Measurements from ENCODE around the gene RASAL1.

RASAL1 gene

GRCh38 chr12:113138826-113139225, 3.3 kb upstream of the RASAL1 start:
- Histone ChIP-seq H3K9me3 (ENCODE audit: control insufficient read depth, low read length) (no peaks in the 10 kb centered on the region), H3K36me3 (ENCODE audit: control insufficient read depth, insufficient read depth, low read length) (no peaks in the 10 kb centered on the region), H3K4me3 (ENCODE audit: extremely low read depth, insufficient read depth, low read length, poor library complexity, severe bottlenecking) (no peak overlapping the region), H3K4me1 (ENCODE audit: control insufficient read depth, insufficient read depth, low read length, poor library complexity, severe bottlenecking) (peaks cover 8% of the 10 kb centered on the region), H3K27ac (ENCODE audit: low read depth, low read length, severe bottlenecking) (no peak overlapping the region)
- WGBS, 2 experiments (ENCODE audit: insufficient coverage in 2 of 2), result 88 to 90% methylated on average over 2 to 3 of the region's 3 CpGs

- 89 to 99% methylated on average over 8 to 11 of the region's 12 CpGs for WGBS, 2 experiments (ENCODE audit: insufficient coverage in 2 of 2)
- H3K27ac ChIP-seq (ENCODE audit: low read depth, low read length, severe bottlenecking), result no peak overlapping the region
- no peak overlapping the region for H3K4me3 ChIP-seq (ENCODE audit: extremely low read depth, insufficient read depth, low read length, poor library complexity, severe bottlenecking)
- no peaks in the 10 kb centered on the region for H3K9me3 ChIP-seq (ENCODE audit: control insufficient read depth, low read length)
- no peaks in the 10 kb centered on the region for H3K36me3 ChIP-seq (ENCODE audit: control insufficient read depth, insufficient read depth, low read length)
- peaks cover 8% of the 10 kb centered on the region for H3K4me1 ChIP-seq (ENCODE audit: control insufficient read depth, insufficient read depth, low read length, poor library complexity, severe bottlenecking)
Observed at GRCh38 chr12:113137861-113138783, 2.6 kb upstream of the RASAL1 start.

- no peaks in the 10 kb centered on the region for H3K36me3 ChIP-seq (ENCODE audit: control insufficient read depth, insufficient read depth, low read length)
- H3K4me3 ChIP-seq (ENCODE audit: extremely low read depth, insufficient read depth, low read length, poor library complexity, severe bottlenecking), result no peak overlapping the region
- WGBS, 2 experiments (ENCODE audit: insufficient coverage in 2 of 2), result 88% methylated on average over 5 of the region's 6 CpGs
- H3K9me3 ChIP-seq (ENCODE audit: control insufficient read depth, low read length), result no peaks in the 10 kb centered on the region
- no peak overlapping the region for H3K27ac ChIP-seq (ENCODE audit: low read depth, low read length, severe bottlenecking)
- H3K4me1 ChIP-seq (ENCODE audit: control insufficient read depth, insufficient read depth, low read length, poor library complexity, severe bottlenecking), result peaks cover 8% of the 10 kb centered on the region
Observed at GRCh38 chr12:113136990-113137511, 1.5 kb upstream of the RASAL1 start.

GRCh38 chr12:113136128-113136989, 798 bp upstream of the RASAL1 start:
- no peak overlapping the region for H3K4me3 ChIP-seq (ENCODE audit: extremely low read depth, insufficient read depth, low read length, poor library complexity, severe bottlenecking)

GRCh38 chr12:113134521-113134951, 1.0 kb downstream of the RASAL1 start:
- Histone ChIP-seq H3K4me1 (ENCODE audit: control insufficient read depth, insufficient read depth, low read length, poor library complexity, severe bottlenecking) (peaks cover 8% of the 10 kb centered on the region), H3K4me3 (ENCODE audit: extremely low read depth, insufficient read depth, low read length, poor library complexity, severe bottlenecking) (no peak overlapping the region), H3K36me3 (ENCODE audit: control insufficient read depth, insufficient read depth, low read length) (no peaks in the 10 kb centered on the region), H3K9me3 (ENCODE audit: control insufficient read depth, low read length) (no peaks in the 10 kb centered on the region), H3K27ac (ENCODE audit: low read depth, low read length, severe bottlenecking) (no peak overlapping the region)
- 77 to 83% methylated on average over 6 of the region's 6 CpGs for WGBS, 2 experiments (ENCODE audit: insufficient coverage in 2 of 2)

More at GRCh38 chr12:113136128-113136989, 798 bp upstream of the RASAL1 start:
- H3K9me3 ChIP-seq (ENCODE audit: control insufficient read depth, low read length), result no peaks in the 10 kb centered on the region
- no peak overlapping the region for H3K27ac ChIP-seq (ENCODE audit: low read depth, low read length, severe bottlenecking)
- no peaks in the 10 kb centered on the region for H3K36me3 ChIP-seq (ENCODE audit: control insufficient read depth, insufficient read depth, low read length)
- 56 to 74% methylated on average over 12 of the region's 21 CpGs for WGBS, 2 experiments (ENCODE audit: insufficient coverage in 2 of 2)
- H3K4me1 ChIP-seq (ENCODE audit: control insufficient read depth, insufficient read depth, low read length, poor library complexity, severe bottlenecking), result peaks cover 8% of the 10 kb centered on the region

- H3K4me3 ChIP-seq (ENCODE audit: extremely low read depth, insufficient read depth, low read length, poor library complexity, severe bottlenecking), result no peak overlapping the region
- no peaks in the 10 kb centered on the region for H3K9me3 ChIP-seq (ENCODE audit: control insufficient read depth, low read length)
- no peaks in the 10 kb centered on the region for H3K36me3 ChIP-seq (ENCODE audit: control insufficient read depth, insufficient read depth, low read length)
- no peak overlapping the region for H3K27ac ChIP-seq (ENCODE audit: low read depth, low read length, severe bottlenecking)
- peaks cover 8% of the 10 kb centered on the region for H3K4me1 ChIP-seq (ENCODE audit: control insufficient read depth, insufficient read depth, low read length, poor library complexity, severe bottlenecking)
- 89 to 100% methylated on average over 2 of the region's 2 CpGs for WGBS, 2 experiments (ENCODE audit: insufficient coverage in 2 of 2)
Observed at GRCh38 chr12:113134071-113134470, 1.5 kb downstream of the RASAL1 start.

- H3K4me3 ChIP-seq (ENCODE audit: extremely low read depth, insufficient read depth, low read length, poor library complexity, severe bottlenecking), result no peak overlapping the region
- no peaks in the 10 kb centered on the region for H3K9me3 ChIP-seq (ENCODE audit: control insufficient read depth, low read length)
- peaks cover 8% of the 10 kb centered on the region for H3K4me1 ChIP-seq (ENCODE audit: control insufficient read depth, insufficient read depth, low read length, poor library complexity, severe bottlenecking)
- 90 to 92% methylated on average over 2 to 3 of the region's 3 CpGs for WGBS, 2 experiments (ENCODE audit: insufficient coverage in 2 of 2)
- no peak overlapping the region for H3K27ac ChIP-seq (ENCODE audit: low read depth, low read length, severe bottlenecking)
- no peaks in the 10 kb centered on the region for H3K36me3 ChIP-seq (ENCODE audit: control insufficient read depth, insufficient read depth, low read length)
Observed at GRCh38 chr12:113133666-113134065, 1.9 kb downstream of the RASAL1 start.

GRCh38 chr12:113133036-113133435, 2.5 kb downstream of the RASAL1 start:
- 68% methylated on average over 5 of the region's 6 CpGs for WGBS, 2 experiments (ENCODE audit: insufficient coverage in 2 of 2)
- Histone ChIP-seq H3K36me3 (ENCODE audit: control insufficient read depth, insufficient read depth, low read length) (no peaks in the 10 kb centered on the region), H3K9me3 (ENCODE audit: control insufficient read depth, low read length) (no peaks in the 10 kb centered on the region), H3K4me1 (ENCODE audit: control insufficient read depth, insufficient read depth, low read length, poor library complexity, severe bottlenecking) (peaks cover 8% of the 10 kb centered on the region), H3K27ac (ENCODE audit: low read depth, low read length, severe bottlenecking) (no peak overlapping the region), H3K4me3 (ENCODE audit: extremely low read depth, insufficient read depth, low read length, poor library complexity, severe bottlenecking) (no peak overlapping the region)

- H3K4me3 ChIP-seq (ENCODE audit: extremely low read depth, insufficient read depth, low read length, poor library complexity, severe bottlenecking), result no peak overlapping the region
- no peaks in the 10 kb centered on the region for H3K36me3 ChIP-seq (ENCODE audit: control insufficient read depth, insufficient read depth, low read length)
- H3K4me1 ChIP-seq (ENCODE audit: control insufficient read depth, insufficient read depth, low read length, poor library complexity, severe bottlenecking), result peaks cover 8% of the 10 kb centered on the region
- H3K27ac ChIP-seq (ENCODE audit: low read depth, low read length, severe bottlenecking), result no peak overlapping the region
- no peaks in the 10 kb centered on the region for H3K9me3 ChIP-seq (ENCODE audit: control insufficient read depth, low read length)
- 63 to 75% methylated on average over 1 of the region's 1 CpG for WGBS, 2 experiments (ENCODE audit: insufficient coverage in 2 of 2)
Observed at GRCh38 chr12:113131556-113131955, 4.0 kb downstream of the RASAL1 start.

GRCh38 chr12:113130457-113131135, 5.0 kb downstream of the RASAL1 start:
- Histone ChIP-seq H3K36me3 (ENCODE audit: control insufficient read depth, insufficient read depth, low read length) (no peaks in the 10 kb centered on the region), H3K4me3 (ENCODE audit: extremely low read depth, insufficient read depth, low read length, poor library complexity, severe bottlenecking) (no peak overlapping the region), H3K4me1 (ENCODE audit: control insufficient read depth, insufficient read depth, low read length, poor library complexity, severe bottlenecking) (peaks cover 2% of the 10 kb centered on the region), H3K27ac (ENCODE audit: low read depth, low read length, severe bottlenecking) (no peak overlapping the region), H3K9me3 (ENCODE audit: control insufficient read depth, low read length) (no peaks in the 10 kb centered on the region)
- WGBS, 2 experiments (ENCODE audit: insufficient coverage in 2 of 2), result 70 to 71% methylated on average over 9 to 12 of the region's 18 CpGs
